CD4-positive, alpha-beta T cell (primary cell): ENCODE measurements around the gene LMF1. TPM values are rescaled to one million over a fixed set of nuclear protein-coding genes. Genes with fewer than 3 reads are reported as not detected.

Experiments
- ATAC-seq: fragments of 200-7000 bp; cut with Tn5 transposase; one replicate; pipeline ENCODE4 v1.10.0; 2022; ENCODE audit warnings: mild to moderate bottlenecking; ENCODE audit not compliant: poor library complexity
- CTCF ChIA-PET: fragments of 350-600 bp; sonication (Branson Sonifier 250); formaldehyde crosslinking; loops from one replicate; lab custom pipeline; 2021; ENCODE audit warnings: antibody characterized with exemption, inconsistent platforms; lab: Charles Lee
- POLR2A ChIA-PET: fragments of 350-600 bp; sonication (Branson Sonifier 250); formaldehyde crosslinking; loops from one replicate; lab custom pipeline; 2021; ENCODE audit warnings: antibody characterized with exemption, inconsistent platforms; lab: Charles Lee
- DNase-seq, 14 experiments: peaks; one replicate each; pipeline ENCODE4 v3.0.0-alpha.2; 2013 to 2020; ENCODE audit warnings: mixed read lengths in 2 of 14
- H3K27ac ChIP-seq, 2 donors: one replicate each; pipeline versions ENCODE4 v1.5.1 to v1.7.0; 2013; ENCODE audit warnings: low read length in 2 of 2, low read depth in 1 of 2, mild to moderate bottlenecking in 1 of 2
- H3K27me3 ChIP-seq, 2 experiments: 1 replicate in 1 of 2; 2 replicates in 1 of 2; pipeline versions ENCODE4 v1.6.1 to v1.7.0; 2013; ENCODE audit warnings: low read length in 2 of 2, control low read depth in 1 of 2, mild to moderate bottlenecking in 1 of 2, moderate library complexity in 1 of 2; ENCODE audit not compliant: insufficient read depth in 2 of 2, control insufficient read depth in 1 of 2
- H3K36me3 ChIP-seq: one replicate; pipeline ENCODE4 v1.6.1; 2013; ENCODE audit warnings: low read length, control low read depth; ENCODE audit not compliant: insufficient read depth
- H3K4me1 ChIP-seq: one replicate; pipeline ENCODE4 v1.6.1; 2013; ENCODE audit warnings: low read length, control low read depth; ENCODE audit not compliant: insufficient read depth
- H3K4me3 ChIP-seq: one replicate; pipeline ENCODE4 v1.5.1; 2013; ENCODE audit warnings: mild to moderate bottlenecking, low read length, moderate library complexity
- H3K9me3 ChIP-seq, 2 experiments: 1 replicate in 1 of 2; 2 replicates in 1 of 2; pipeline versions ENCODE4 v1.6.1 to v1.7.0; 2013; ENCODE audit warnings: low read length in 2 of 2, mild to moderate bottlenecking in 2 of 2, control low read depth in 1 of 2, moderate library complexity in 1 of 2; ENCODE audit not compliant: control insufficient read depth in 1 of 2, insufficient read depth in 1 of 2
- H3K27ac Mint-ChIP-seq: one replicate; pipeline ENCODE4 v1.8.0; 2020; ENCODE audit warnings: mixed read lengths
- H3K27me3 Mint-ChIP-seq: one replicate; pipeline ENCODE4 v1.8.0; 2021; ENCODE audit warnings: mixed read lengths
- H3K36me3 Mint-ChIP-seq: one replicate; pipeline ENCODE4 v1.8.0; 2021; ENCODE audit warnings: low read depth, mixed read lengths
- H3K4me1 Mint-ChIP-seq: one replicate; pipeline ENCODE4 v1.8.0; 2021; ENCODE audit warnings: low read depth, mixed read lengths
- H3K4me3 Mint-ChIP-seq: one replicate; pipeline ENCODE4 v1.8.0; 2020; ENCODE audit warnings: mild to moderate bottlenecking, mixed read lengths
- H3K9me3 Mint-ChIP-seq: one replicate; pipeline ENCODE4 v1.8.0; 2020; ENCODE audit warnings: mixed read lengths
- intact Hi-C, 2 experiments: fragments of 100-400 bp; cut with DNase I in 1 of 2; cut with micrococcal nuclease in 1 of 2; formaldehyde crosslinking; loops; one replicate each; pipeline versions ENCODE4 v1.15.1 to v1.9.0; 2023 to 2025; cut with DNase I, micrococcal nuclease
- total RNA-seq, 174 experiments: library from RNA in 2 of 174; stranded (reverse) in 2 of 174; gene quantifications; one replicate each; pipeline ENCODE4 v1.2.3 and lab custom pipeline; 2021 to 2026
- TF ChIP-seq, protein P1 (sequence below): fragments of 200-600 bp; IDR thresholded peaks from one replicate; pipeline ENCODE4 v1.8.0; 2022; ENCODE audit warnings: antibody characterized with exemption, mild to moderate bottlenecking

Gene LMF1
- total RNA-seq, 2 experiments from 2014 or later = 26.8 to 27.6 TPM

DNA sequence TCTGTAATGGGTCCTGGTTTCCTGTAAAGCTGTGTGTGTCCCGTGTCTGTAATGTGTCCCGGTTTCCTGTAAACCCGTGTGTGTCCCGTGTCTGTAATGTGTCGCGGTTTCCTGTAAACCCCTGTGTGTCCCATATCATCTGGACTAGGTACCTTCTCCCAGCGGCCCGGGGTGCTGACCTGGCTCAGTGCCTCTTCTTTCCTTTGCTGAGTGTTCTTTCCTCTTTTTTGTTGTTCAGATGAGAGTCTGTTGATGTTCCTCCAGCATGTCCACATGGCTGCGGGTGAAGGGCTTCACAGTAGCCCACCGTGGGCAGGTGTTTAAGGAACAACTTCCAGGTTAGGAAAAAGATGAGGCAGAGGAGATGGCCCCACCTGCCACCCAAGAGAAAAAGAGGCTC is 123.6 kb downstream of the LMF1 start:
- Histone ChIP-seq H3K4me3 (no peak overlapping the region), H3K36me3 (no peaks in the 10 kb centered on the region), H3K9me3 (peaks cover 0 to 24% of the 10 kb centered on the region in 2 experiments), H3K4me1 (no peaks in the 10 kb centered on the region), H3K27me3 (no peaks in the 10 kb centered on the region), H3K27ac (no peak overlapping the region)
- no peak for DNase-seq
- no peaks in the 10 kb centered on the region for H3K4me1 Mint-ChIP-seq
- no peak overlapping the region for H3K4me3 Mint-ChIP-seq
- ChIA-PET POLR2A (no interaction called here), CTCF (no interaction called here)
- no peak for ATAC-seq
- no peaks in the 10 kb centered on the region for H3K36me3 Mint-ChIP-seq
- no peaks in the 10 kb centered on the region for H3K27me3 Mint-ChIP-seq
- H3K27ac Mint-ChIP-seq = no peak overlapping the region
- intact Hi-C loops = no loop called here
- no peaks in the 10 kb centered on the region for H3K9me3 Mint-ChIP-seq
- TF ChIP-seq, protein P1, sequence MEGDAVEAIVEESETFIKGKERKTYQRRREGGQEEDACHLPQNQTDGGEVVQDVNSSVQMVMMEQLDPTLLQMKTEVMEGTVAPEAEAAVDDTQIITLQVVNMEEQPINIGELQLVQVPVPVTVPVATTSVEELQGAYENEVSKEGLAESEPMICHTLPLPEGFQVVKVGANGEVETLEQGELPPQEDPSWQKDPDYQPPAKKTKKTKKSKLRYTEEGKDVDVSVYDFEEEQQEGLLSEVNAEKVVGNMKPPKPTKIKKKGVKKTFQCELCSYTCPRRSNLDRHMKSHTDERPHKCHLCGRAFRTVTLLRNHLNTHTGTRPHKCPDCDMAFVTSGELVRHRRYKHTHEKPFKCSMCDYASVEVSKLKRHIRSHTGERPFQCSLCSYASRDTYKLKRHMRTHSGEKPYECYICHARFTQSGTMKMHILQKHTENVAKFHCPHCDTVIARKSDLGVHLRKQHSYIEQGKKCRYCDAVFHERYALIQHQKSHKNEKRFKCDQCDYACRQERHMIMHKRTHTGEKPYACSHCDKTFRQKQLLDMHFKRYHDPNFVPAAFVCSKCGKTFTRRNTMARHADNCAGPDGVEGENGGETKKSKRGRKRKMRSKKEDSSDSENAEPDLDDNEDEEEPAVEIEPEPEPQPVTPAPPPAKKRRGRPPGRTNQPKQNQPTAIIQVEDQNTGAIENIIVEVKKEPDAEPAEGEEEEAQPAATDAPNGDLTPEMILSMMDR = no peak

DNA sequence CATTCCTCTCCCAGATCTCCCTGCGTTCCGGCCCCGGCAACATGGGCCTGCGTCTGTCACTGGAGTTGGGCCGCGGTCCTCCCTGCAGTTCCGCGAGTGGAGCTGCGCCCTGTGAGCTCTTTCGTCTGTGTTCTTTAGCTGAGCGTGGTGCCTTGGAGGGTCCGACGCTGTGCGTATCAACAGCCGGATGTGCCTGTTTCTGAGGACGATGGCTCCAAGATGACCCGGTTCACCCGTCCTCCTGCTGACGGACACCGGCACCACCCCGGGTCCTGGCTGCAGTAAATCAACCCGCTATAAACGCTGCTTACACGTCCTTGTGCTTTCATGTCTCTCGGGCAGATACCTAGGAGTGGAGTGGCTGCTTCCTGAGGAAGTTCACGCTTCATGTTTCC is 125.4 kb downstream of the LMF1 start:
- H3K4me3 ChIP-seq = no peak overlapping the region
- no peaks in the 10 kb centered on the region for H3K36me3 ChIP-seq
- H3K4me1 ChIP-seq = no peaks in the 10 kb centered on the region
- H3K27me3 ChIP-seq = no peaks in the 10 kb centered on the region
- H3K27ac Mint-ChIP-seq = no peak overlapping the region
- peaks cover 0 to 6% of the 10 kb centered on the region in 2 experiments for H3K9me3 ChIP-seq
- H3K4me1 Mint-ChIP-seq = no peaks in the 10 kb centered on the region
- H3K27me3 Mint-ChIP-seq = no peaks in the 10 kb centered on the region
- ChIA-PET POLR2A (no interaction called here), CTCF (no interaction called here)
- no peak overlapping the region for H3K27ac ChIP-seq
- no peaks in the 10 kb centered on the region for H3K36me3 Mint-ChIP-seq
- ATAC-seq (no peak), DNase-seq (no peak)
- H3K4me3 Mint-ChIP-seq = no peak overlapping the region
- no peaks in the 10 kb centered on the region for H3K9me3 Mint-ChIP-seq
- TF ChIP-seq, protein P1 = no peak
- intact Hi-C loops = no loop called here

DNA sequence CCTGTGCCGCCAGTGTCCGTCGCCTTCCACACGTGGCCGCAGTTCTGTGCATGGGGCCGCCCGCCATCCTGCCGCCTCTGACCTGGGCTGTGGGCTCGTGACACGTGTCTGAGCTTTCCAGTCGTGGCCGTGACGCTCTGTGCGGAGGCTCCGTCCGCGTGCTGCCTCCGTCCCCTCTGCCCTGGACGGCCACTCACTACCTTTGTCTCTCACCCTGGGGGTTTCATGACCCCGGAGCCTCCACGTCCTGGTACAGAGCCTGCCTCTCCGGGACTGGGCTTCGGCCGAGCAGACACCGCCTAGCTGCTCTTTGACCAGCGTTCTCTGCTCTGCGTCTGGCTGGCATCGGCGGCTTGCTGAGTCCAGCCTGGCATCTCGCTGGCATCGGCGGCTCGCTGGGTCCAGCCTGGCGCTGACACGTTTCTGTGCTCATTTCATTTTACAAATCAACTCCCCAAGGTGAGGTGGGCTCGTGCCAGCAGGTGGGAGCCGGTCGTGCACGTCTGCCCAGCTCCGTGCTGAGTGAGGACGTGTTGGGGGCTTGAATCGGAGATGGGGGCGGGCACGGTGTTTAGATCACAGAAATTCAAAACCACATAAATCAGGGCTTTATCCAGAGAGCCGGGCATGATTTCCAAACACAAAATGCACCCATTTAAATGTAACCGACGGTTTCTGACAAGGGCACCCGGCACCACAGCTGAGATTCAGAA is 126.0 kb downstream of the LMF1 start:
- Mint-ChIP-seq H3K27ac (no peak overlapping the region), H3K36me3 (no peaks in the 10 kb centered on the region), H3K9me3 (no peaks in the 10 kb centered on the region), H3K4me1 (no peaks in the 10 kb centered on the region), H3K4me3 (no peak overlapping the region), H3K27me3 (no peaks in the 10 kb centered on the region)
- intact Hi-C loops = no loop called here
- Histone ChIP-seq H3K9me3 (peaks cover 0 to 6% of the 10 kb centered on the region in 2 experiments), H3K27ac (no peak overlapping the region), H3K4me1 (no peaks in the 10 kb centered on the region), H3K4me3 (no peak overlapping the region), H3K27me3 (peaks cover 0 to 2% of the 10 kb centered on the region in 2 experiments), H3K36me3 (no peaks in the 10 kb centered on the region)
- ATAC-seq (no peak), DNase-seq (no peak)
- TF ChIP-seq, protein P1 = no peak
- CTCF ChIA-PET = no interaction called here
- POLR2A ChIA-PET = no interaction called here
